SK-N-SH (cell line): ENCODE results near the gene ARL6IP5. TPM values are rescaled to one million over a fixed set of nuclear protein-coding genes. Genes with fewer than 3 reads are reported as not detected.

ENCODE experiments used
- CTCF ChIA-PET: fragments of 300-600, 350-600 bp; formaldehyde crosslinking; extraction: SDS; loops from one replicate; lab custom pipeline; 2021; lab: Yijun Ruan, JAX
- POLR2A ChIA-PET: fragments of 350-600 bp; sonication (Branson Sonifier 250); formaldehyde crosslinking; extraction: SDS; loops from one replicate; lab custom pipeline; 2020; ENCODE audit warnings: antibody characterized with exemption, inconsistent platforms; lab: Yijun Ruan, JAX
- DNase-seq: peaks from one replicate; pipeline ENCODE4 v3.0.0; 2012
- H2AFZ ChIP-seq: fragments of 200-600 bp; sonication (generic); 2 replicates; pipeline ENCODE4 v1.8.1; 2016; ENCODE audit warnings: antibody characterized with exemption, mild to moderate bottlenecking, low read depth
- H3F3A ChIP-seq: fragments of 200-600 bp; sonication (generic); replicated peaks from 2 replicates; pipeline ENCODE3; 2016; ENCODE audit warnings: antibody characterized with exemption, mild to moderate bottlenecking; ENCODE audit not compliant: insufficient read depth
- H3K27ac ChIP-seq, 2 experiments: fragments of 200-500 bp in 1 of 2; fragments of 200-600 bp in 1 of 2; sonication (Bioruptor generic) in 1 of 2; sonication (generic), shearing (Covaris generic) in 1 of 2; 2 replicates each; pipeline versions ENCODE4 v1.5.1 to v1.6.1; 2014 to 2016; ENCODE audit warnings: low read depth in 2 of 2, inconsistent platforms in 1 of 2, low read length in 1 of 2, mild to moderate bottlenecking in 1 of 2, mixed read lengths in 1 of 2
- H3K27me3 ChIP-seq: fragments of 200-600 bp; sonication (generic), shearing (Covaris generic); 2 replicates; pipeline ENCODE4 v1.6.1; 2016; ENCODE audit warnings: mixed run types; ENCODE audit not compliant: insufficient read depth
- H3K36me3 ChIP-seq, 2 experiments: fragments of 200-500 bp in 1 of 2; fragments of 200-600 bp in 1 of 2; sonication (Bioruptor generic) in 1 of 2; sonication (generic) in 1 of 2; replicated peaks in 1 of 2; 2 replicates each; pipeline versions ENCODE3 to v1.5.1; 2014 to 2016; ENCODE audit warnings: low read length in 1 of 2, mild to moderate bottlenecking in 1 of 2; ENCODE audit not compliant: insufficient read depth in 2 of 2, control insufficient read depth in 1 of 2
- H3K4me1 ChIP-seq, 2 experiments: fragments of 200-500 bp in 1 of 2; fragments of 200-600 bp in 1 of 2; sonication (Bioruptor generic) in 1 of 2; sonication (generic), shearing (Covaris generic) in 1 of 2; 2 replicates each; pipeline versions ENCODE4 v1.5.1 to v1.6.1; 2014 to 2016; ENCODE audit warnings: low read depth in 1 of 2, low read length in 1 of 2, mixed run types in 1 of 2; ENCODE audit not compliant: insufficient read depth in 2 of 2, control insufficient read depth in 1 of 2
- H3K4me2 ChIP-seq: fragments of 200-600 bp; sonication (generic), shearing (Covaris generic); 2 replicates; pipeline ENCODE4 v1.6.1; 2017; ENCODE audit warnings: mixed run types
- H3K4me3 ChIP-seq, 2 experiments: fragments of 200-500 bp in 1 of 2; fragments of 200-600 bp in 1 of 2; sonication (Bioruptor generic) in 1 of 2; sonication (generic), shearing (Covaris generic) in 1 of 2; 2 replicates each; pipeline versions ENCODE4 v1.5.1 to v1.8.1; 2014 to 2016; ENCODE audit warnings: low read depth in 2 of 2, inconsistent platforms in 1 of 2, low read length in 1 of 2, mild to moderate bottlenecking in 1 of 2, mixed read lengths in 1 of 2, moderate library complexity in 1 of 2
- H3K79me2 ChIP-seq: fragments of 200-600 bp; sonication (generic); 2 replicates; pipeline ENCODE4 v1.8.1; 2017; ENCODE audit warnings: mild to moderate bottlenecking; ENCODE audit not compliant: insufficient read depth
- H3K9ac ChIP-seq: fragments of 200-600 bp; sonication (generic); 2 replicates; pipeline ENCODE4 v1.6.1; 2017; ENCODE audit warnings: mixed run types
- H3K9me2 ChIP-seq: fragments of 200-600 bp; sonication (generic); 2 replicates; pipeline ENCODE4 v1.6.1; 2017; ENCODE audit warnings: mixed run types
- H3K9me3 ChIP-seq: fragments of 200-600 bp; sonication (generic); 2 replicates; pipeline ENCODE4 v1.6.1; 2017; ENCODE audit warnings: mixed run types, mild to moderate bottlenecking, moderate library complexity
- H4K20me1 ChIP-seq: fragments of 200-600 bp; sonication (generic); 2 replicates; pipeline ENCODE4 v1.6.1; 2017; ENCODE audit warnings: mild to moderate bottlenecking, mixed run types; ENCODE audit not compliant: insufficient read depth
- CHD2 ChIP-seq: fragments of 150-350 bp; IDR thresholded peaks from 2 replicates; pipeline ENCODE4 v1.6.1; 2018; ENCODE audit warnings: low read length; ENCODE audit not compliant: partially characterized antibody
- ELF1 ChIP-seq: IDR thresholded peaks from 2 replicates; pipeline ENCODE4 v1.4.0; 2012
- EP300 ChIP-seq, 2 experiments: IDR thresholded peaks; 2 replicates each; pipeline versions ENCODE4 v1.4.0 to v1.6.1; 2012; ENCODE audit warnings: borderline replicate concordance in 1 of 2, low read depth in 1 of 2, low read length in 1 of 2
- FOSL2 ChIP-seq: IDR thresholded peaks from 2 replicates; pipeline ENCODE4 v1.4.0; 2012; ENCODE audit warnings: low read depth, mild to moderate bottlenecking, moderate library complexity, borderline replicate concordance
- FOXM1 ChIP-seq: IDR thresholded peaks from 2 replicates; pipeline ENCODE4 v1.4.0; 2012; ENCODE audit warnings: low read depth, mild to moderate bottlenecking
- GABPA ChIP-seq: IDR thresholded peaks from 2 replicates; pipeline ENCODE4 v1.4.0; 2012; ENCODE audit warnings: low read depth, mild to moderate bottlenecking
- JUND ChIP-seq: IDR thresholded peaks from 2 replicates; pipeline ENCODE4 v1.4.0; 2012
- MEF2A ChIP-seq: IDR thresholded peaks from 2 replicates; pipeline ENCODE4 v1.4.0; 2012; ENCODE audit warnings: low read depth, borderline replicate concordance
- MXI1 ChIP-seq: IDR thresholded peaks from 2 replicates; pipeline ENCODE4 v1.6.1; 2012; ENCODE audit warnings: mild to moderate bottlenecking, low read depth, low read length, improper control_type of control experiment
- NRF1 ChIP-seq: IDR thresholded peaks from 2 replicates; pipeline ENCODE4 v1.6.1; 2012; ENCODE audit warnings: low read depth, mild to moderate bottlenecking, low read length
- POLR2AphosphoS5 ChIP-seq: IDR thresholded peaks from 2 replicates; pipeline ENCODE4 v1.6.1; 2012; ENCODE audit warnings: low read depth, low read length
- RFX5 ChIP-seq: IDR thresholded peaks from 2 replicates; pipeline ENCODE4 v1.6.1; 2012; ENCODE audit warnings: mild to moderate bottlenecking, improper control_type of control experiment, low read length
- RXRA ChIP-seq: IDR thresholded peaks from 2 replicates; pipeline ENCODE4 v1.4.0; 2012; ENCODE audit warnings: low read depth, mild to moderate bottlenecking, borderline replicate concordance
- SIN3A ChIP-seq: IDR thresholded peaks from 2 replicates; pipeline ENCODE4 v1.6.1; 2012; ENCODE audit warnings: low read depth, mild to moderate bottlenecking, low read length, moderate library complexity, borderline replicate concordance
- TAF1 ChIP-seq: IDR thresholded peaks from 2 replicates; pipeline ENCODE4 v1.6.1; 2012; ENCODE audit warnings: low read depth, mild to moderate bottlenecking, low read length, moderate library complexity, borderline replicate concordance
- TEAD4 ChIP-seq: IDR thresholded peaks from 2 replicates; pipeline ENCODE4 v1.4.0; 2012; ENCODE audit warnings: mild to moderate bottlenecking, borderline replicate concordance; ENCODE audit not compliant: insufficient read depth
- YY1 ChIP-seq: IDR thresholded peaks from 2 replicates; pipeline ENCODE4 v1.4.0; 2012; ENCODE audit warnings: low read depth, mild to moderate bottlenecking
- WGBS: methylation state at CpG from one replicate; pipeline ENCODE4 v1.1.6; 2017; ENCODE audit warnings: low lambda C conversion rate; 5-methylcytosine and 5-hydroxymethylcytosine counted together
- polyA plus RNA-seq, 3 experiments: library from polyadenylated mRNA; depleted of rRNA; stranded (reverse); fragments of >200 nt; gene quantifications; 2 replicates each; pipeline ENCODE4 v1.2.3, GENCODE V29; 2012
- TF ChIP-seq, protein P1 (sequence below): fragments of 200-600 bp; sonication (generic); IDR thresholded peaks from 2 replicates; pipeline ENCODE4 v1.6.1; 2017; ENCODE audit warnings: antibody characterized with exemption, mild to moderate bottlenecking, moderate library complexity
- TF ChIP-seq, protein P2 (sequence below): IDR thresholded peaks from 2 replicates; pipeline ENCODE4 v1.4.0; 2012; ENCODE audit warnings: low read depth
- TF ChIP-seq, protein P3 (sequence below): fragments of 150-350 bp; IDR thresholded peaks from 2 replicates; pipeline ENCODE4 v1.6.1; 2017; ENCODE audit warnings: antibody characterized with exemption, low read length, low read depth, borderline replicate concordance

The ARL6IP5 gene
- polyA plus RNA-seq, 1 of the 3 experiments (the other 2 are of a cell fraction) = 64.6 TPM

DNA sequence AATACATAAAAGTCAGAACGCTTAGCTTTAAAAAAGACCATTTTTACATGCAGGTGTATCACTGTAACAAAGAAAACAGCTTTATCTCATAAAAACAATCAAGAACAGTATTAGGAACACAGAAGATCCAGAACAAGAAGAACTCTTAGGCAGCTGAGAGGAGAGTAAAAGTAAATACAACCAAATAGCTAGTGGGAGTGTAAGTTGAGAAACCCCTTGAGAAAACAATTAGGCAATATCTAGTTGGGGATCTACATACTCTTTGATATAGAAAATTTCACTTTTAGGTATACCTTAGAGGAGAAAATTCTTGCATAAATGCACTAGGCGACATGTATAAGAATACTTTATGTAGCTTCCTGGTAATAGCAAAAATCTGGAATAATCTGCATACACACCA, 40.1 kb upstream of the ARL6IP5 start (continued):
- TF ChIP-seq, protein P1, sequence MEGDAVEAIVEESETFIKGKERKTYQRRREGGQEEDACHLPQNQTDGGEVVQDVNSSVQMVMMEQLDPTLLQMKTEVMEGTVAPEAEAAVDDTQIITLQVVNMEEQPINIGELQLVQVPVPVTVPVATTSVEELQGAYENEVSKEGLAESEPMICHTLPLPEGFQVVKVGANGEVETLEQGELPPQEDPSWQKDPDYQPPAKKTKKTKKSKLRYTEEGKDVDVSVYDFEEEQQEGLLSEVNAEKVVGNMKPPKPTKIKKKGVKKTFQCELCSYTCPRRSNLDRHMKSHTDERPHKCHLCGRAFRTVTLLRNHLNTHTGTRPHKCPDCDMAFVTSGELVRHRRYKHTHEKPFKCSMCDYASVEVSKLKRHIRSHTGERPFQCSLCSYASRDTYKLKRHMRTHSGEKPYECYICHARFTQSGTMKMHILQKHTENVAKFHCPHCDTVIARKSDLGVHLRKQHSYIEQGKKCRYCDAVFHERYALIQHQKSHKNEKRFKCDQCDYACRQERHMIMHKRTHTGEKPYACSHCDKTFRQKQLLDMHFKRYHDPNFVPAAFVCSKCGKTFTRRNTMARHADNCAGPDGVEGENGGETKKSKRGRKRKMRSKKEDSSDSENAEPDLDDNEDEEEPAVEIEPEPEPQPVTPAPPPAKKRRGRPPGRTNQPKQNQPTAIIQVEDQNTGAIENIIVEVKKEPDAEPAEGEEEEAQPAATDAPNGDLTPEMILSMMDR = no peak
- TF ChIP-seq YY1 = no peak

- CTCF ChIA-PET = interaction anchor here (0.7 kb wide), 1 partner anchor 13 kb away, joined by 4 read pairs; no protein-coding TSS in a partner anchor
Measured at GRCh38 chr3:69048990-69049389, 35.7 kb upstream of the ARL6IP5 start.

DNA sequence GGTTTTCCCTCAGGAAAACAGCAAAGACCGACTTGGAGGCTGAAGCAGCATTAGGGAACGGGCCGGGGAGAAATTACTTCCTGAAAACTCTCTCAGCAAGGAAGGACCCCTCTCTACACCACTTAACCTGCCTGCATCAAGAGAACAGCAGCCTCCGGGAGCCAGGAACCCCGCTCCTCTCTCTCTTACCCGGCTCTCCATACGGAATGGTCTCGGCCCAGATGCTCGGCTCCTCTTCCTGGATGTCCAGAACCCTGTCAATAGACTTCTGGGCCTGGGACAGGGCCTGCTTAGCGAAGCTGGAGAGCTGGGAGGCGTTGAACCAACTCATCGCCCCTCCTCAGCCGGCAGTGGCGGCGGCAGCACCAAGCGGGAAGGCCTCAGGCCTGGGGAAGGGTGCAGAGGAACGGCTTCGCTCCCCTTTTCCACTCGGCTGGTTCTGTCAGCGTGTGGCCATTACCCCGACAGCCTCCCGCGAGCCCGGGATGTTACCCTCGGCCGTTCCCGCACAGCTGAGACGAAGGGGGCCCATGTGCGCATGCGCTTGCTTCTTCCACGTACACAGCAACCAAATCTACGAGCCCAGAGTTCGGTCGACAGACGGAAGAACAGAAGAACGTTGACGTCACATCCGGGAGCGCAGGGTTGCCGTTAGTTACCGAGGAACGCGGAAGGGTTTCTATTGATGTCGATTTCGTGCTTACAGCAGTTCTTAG, 32.8 kb upstream of the ARL6IP5 start, which contains the start of gene TMF1:
TSS of gene TMF1 (minus strand) at position 578 of the 716 bp plus-strand sequence. CDS start at position 331, 247 bp downstream.
- Histone ChIP-seq H3K27ac (peak within 1 kb of the TSS; percentile 92 to 93), H3K27me3 (no peaks in the 10 kb centered on the region), H3K4me3 (peak within 1 kb of the TSS; percentile 68 to 90), H3K9me2 (no peaks in the 10 kb centered on the region), H2AFZ (peak within 1 kb of the TSS; percentile 66; the same call in 1 of the 2 replicates), H3F3A (peaks cover 17% of the 10 kb centered on the region), H4K20me1 (peaks cover 20% of the 10 kb centered on the region), H3K4me1 (peaks cover 0 to 2% of the 10 kb centered on the region in 2 experiments; a peak in 2 of 4 replicates), H3K9me3 (no peaks in the 10 kb centered on the region), H3K9ac (peak within 1 kb of the TSS; percentile 95), H3K36me3 (peaks cover 45 to 48% of the 10 kb centered on the region in 2 experiments), H3K4me2 (peak within 1 kb of the TSS; percentile 96), H3K79me2 (peaks cover 51% of the 10 kb centered on the region)
- no peak for TF ChIP-seq JUND
- no peak for TF ChIP-seq MEF2A
- no peak for TF ChIP-seq FOSL2
- TF ChIP-seq POLR2AphosphoS5 = peak; percentile 91; the same call in 1 of the 2 replicates
- TF ChIP-seq TEAD4 = 0 out of 2 replicates have a peak, but pooled peaks have one; percentile 7
- peak; percentile 97 for TF ChIP-seq ELF1
- peak; percentile 82; the same call in 1 of the 2 replicates for TF ChIP-seq SIN3A
- peak; percentile 33; the same call in 1 of the 2 replicates for TF ChIP-seq RFX5
- peak; percentile 86 for TF ChIP-seq GABPA
- TF ChIP-seq NRF1 = peak; percentile 82
- TF ChIP-seq RXRA = no peak
- TF ChIP-seq FOXM1 = no peak
- TF ChIP-seq YY1 = 0 out of 2 replicates have a peak, but pooled peaks have one; percentile 66
- peak; percentile 29 for TF ChIP-seq CHD2
- TF ChIP-seq, protein P2, sequence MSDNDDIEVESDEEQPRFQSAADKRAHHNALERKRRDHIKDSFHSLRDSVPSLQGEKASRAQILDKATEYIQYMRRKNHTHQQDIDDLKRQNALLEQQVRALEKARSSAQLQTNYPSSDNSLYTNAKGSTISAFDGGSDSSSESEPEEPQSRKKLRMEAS = peak; percentile 63; the same call in 1 of the 2 replicates
- TF ChIP-seq MXI1 = peak; percentile 68
- peak; percentile 90 for DNase-seq
- WGBS = 0% methylated on average over 18 of the region's 45 CpGs
- POLR2A ChIA-PET = interaction anchor here (0.7 to 1.7 kb wide), 5 partner anchors 9 to 38 kb away, joined by 3 to 5 read pairs (median 4); partner anchors contain the start of genes ARL6IP5 and EOGT
- CTCF ChIA-PET = interaction anchor here (0.6 to 2.0 kb wide), 3 partner anchors 39 to 68 kb away, joined by 3 to 4 read pairs (median 3); no protein-coding TSS in a partner anchor

More at GRCh38 chr3:69048990-69049389, 35.7 kb upstream of the ARL6IP5 start:
- Histone ChIP-seq H3K36me3 (peaks cover 38 to 45% of the 10 kb centered on the region in 2 experiments), H3K9ac (no peak overlapping the region), H3K4me1 (peaks cover 0 to 2% of the 10 kb centered on the region in 2 experiments; a peak in 2 of 4 replicates), H3K9me2 (no peaks in the 10 kb centered on the region), H4K20me1 (peaks cover 20% of the 10 kb centered on the region), H3K9me3 (no peaks in the 10 kb centered on the region), H3K27me3 (no peaks in the 10 kb centered on the region), H3K79me2 (peaks cover 75% of the 10 kb centered on the region), H3F3A (peaks cover 8% of the 10 kb centered on the region), H3K4me2 (peak overlapping the region; percentile 96; the same call in 1 of the 2 replicates), H3K4me3 (no peak overlapping the region), H2AFZ (no peak overlapping the region), H3K27ac (no peak overlapping the region)
- POLR2A ChIA-PET = no interaction called here
- no peak for DNase-seq
- TF ChIP-seq NRF1 = no peak
- no peak for TF ChIP-seq CHD2
- TF ChIP-seq MEF2A = no peak
- no peak for TF ChIP-seq ELF1
- no peak for TF ChIP-seq EP300 (IDR thresholded peaks at IDR 0.05; ENCODE audit: borderline replicate concordance in 1 of 2, low read depth in 1 of 2, low read length in 1 of 2)
- TF ChIP-seq, protein P3, sequence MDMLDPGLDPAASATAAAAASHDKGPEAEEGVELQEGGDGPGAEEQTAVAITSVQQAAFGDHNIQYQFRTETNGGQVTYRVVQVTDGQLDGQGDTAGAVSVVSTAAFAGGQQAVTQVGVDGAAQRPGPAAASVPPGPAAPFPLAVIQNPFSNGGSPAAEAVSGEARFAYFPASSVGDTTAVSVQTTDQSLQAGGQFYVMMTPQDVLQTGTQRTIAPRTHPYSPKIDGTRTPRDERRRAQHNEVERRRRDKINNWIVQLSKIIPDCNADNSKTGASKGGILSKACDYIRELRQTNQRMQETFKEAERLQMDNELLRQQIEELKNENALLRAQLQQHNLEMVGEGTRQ = no peak
- TF ChIP-seq YY1 = no peak
- no peak for TF ChIP-seq FOSL2
- TF ChIP-seq RFX5 = no peak
- TF ChIP-seq TAF1 = no peak
- TF ChIP-seq JUND = no peak
- WGBS = 97% methylated on average over 2 of the region's 2 CpGs
